Subcutaneous abdominal adipose tissue (tissue), 5 donors: Measurements from ENCODE around the gene PPP3CB.

Experiments used
- H3K27ac ChIP-seq: one replicate; pipeline ENCODE4 v1.7.0; 2013; ENCODE audit warnings: low read depth, mild to moderate bottlenecking, inconsistent platforms, low read length, moderate library complexity
- H3K27me3 ChIP-seq, 5 donors: one replicate each; pipeline ENCODE4 v1.7.0; 2013; ENCODE audit warnings: low read length in 5 of 5, inconsistent platforms in 1 of 5; ENCODE audit not compliant: control insufficient read depth in 5 of 5, insufficient read depth in 4 of 5
- H3K36me3 ChIP-seq, 5 donors: one replicate each; pipeline ENCODE4 v1.7.0; 2013; ENCODE audit warnings: low read length in 5 of 5; ENCODE audit not compliant: control insufficient read depth in 5 of 5, insufficient read depth in 5 of 5
- H3K4me1 ChIP-seq, 5 donors: one replicate each; pipeline ENCODE4 v1.7.0; 2013; ENCODE audit warnings: low read length in 5 of 5, mild to moderate bottlenecking in 3 of 5, moderate library complexity in 1 of 5; ENCODE audit not compliant: control insufficient read depth in 5 of 5, insufficient read depth in 5 of 5
- H3K4me3 ChIP-seq, 5 donors: one replicate each; pipeline ENCODE4 v1.7.0; 2013; ENCODE audit warnings: low read length in 5 of 5, low read depth in 1 of 5
- H3K9ac ChIP-seq, 5 donors: one replicate each; pipeline ENCODE4 v1.7.0; 2013; ENCODE audit warnings: low read length in 5 of 5, mild to moderate bottlenecking in 4 of 5, moderate library complexity in 3 of 5
- H3K9me3 ChIP-seq, 5 donors: one replicate each; pipeline ENCODE4 v1.7.0; 2013; ENCODE audit warnings: low read length in 5 of 5; ENCODE audit not compliant: control insufficient read depth in 5 of 5
- donor health status: healthy.
- donor health status: healthy.
- donor health status: healthy.
- donor health status: healthy.
- donor health status: healthy.

PPP3CB gene

GRCh38 chr10:73493781-73494180 is 2.0 kb downstream of the PPP3CB start:
- Histone ChIP-seq H3K27me3 (no peaks in the 10 kb centered on the region), H3K4me1 (peaks cover 0 to 45% (median 39%) of the 10 kb centered on the region in 5 donors), H3K4me3 (peak overlapping the region in 2 of 5 donors; percentile 55 to 86), H3K36me3 (peaks cover 0 to 4% (median under 1%) of the 10 kb centered on the region in 5 donors), H3K9me3 (no peaks in the 10 kb centered on the region), H3K9ac (peak overlapping the region in 3 of 5 donors; percentile 46 to 60 (median 47)), H3K27ac (peak overlapping the region; percentile 100)

- peaks cover 0 to 6% (median 3%) of the 10 kb centered on the region in 5 donors for H3K36me3 ChIP-seq
- peaks cover 0 to 7% (median 3%) of the 10 kb centered on the region in 5 donors for H3K4me1 ChIP-seq
- no peak overlapping the region for H3K9ac ChIP-seq
- H3K4me3 ChIP-seq = no peak overlapping the region
- H3K27ac ChIP-seq = no peak overlapping the region
- no peaks in the 10 kb centered on the region for H3K27me3 ChIP-seq
- no peaks in the 10 kb centered on the region for H3K9me3 ChIP-seq
These were observed 9.2 kb downstream of the PPP3CB start for GRCh38 chr10:73486601-73487000.

GRCh38 chr10:73485320-73485719 is 10.5 kb downstream of the PPP3CB start:
- Histone ChIP-seq H3K4me3 (no peak overlapping the region), H3K27me3 (no peaks in the 10 kb centered on the region), H3K27ac (no peak overlapping the region), H3K36me3 (peaks cover 0 to 6% (median 3%) of the 10 kb centered on the region in 5 donors), H3K9ac (no peak overlapping the region), H3K4me1 (peaks cover 0 to 3% (median 0%) of the 10 kb centered on the region in 5 donors), H3K9me3 (no peaks in the 10 kb centered on the region)

- Histone ChIP-seq H3K4me3 (no peak overlapping the region), H3K36me3 (peaks cover 33 to 46% (median 36%) of the 10 kb centered on the region in 5 donors), H3K27ac (no peak overlapping the region), H3K27me3 (no peaks in the 10 kb centered on the region), H3K9me3 (no peaks in the 10 kb centered on the region), H3K9ac (no peak overlapping the region), H3K4me1 (no peaks in the 10 kb centered on the region)
These were observed 15.7 kb downstream of the PPP3CB start for GRCh38 chr10:73480158-73480557.

- Histone ChIP-seq H3K4me1 (no peaks in the 10 kb centered on the region), H3K9ac (no peak overlapping the region), H3K9me3 (no peaks in the 10 kb centered on the region), H3K27me3 (no peaks in the 10 kb centered on the region), H3K4me3 (no peak overlapping the region), H3K27ac (no peak overlapping the region), H3K36me3 (peaks cover 39 to 52% (median 45%) of the 10 kb centered on the region in 5 donors)
These were observed 17.2 kb downstream of the PPP3CB start for GRCh38 chr10:73478636-73479035.

- H3K4me3 ChIP-seq = no peak overlapping the region
- no peaks in the 10 kb centered on the region for H3K9me3 ChIP-seq
- no peaks in the 10 kb centered on the region for H3K4me1 ChIP-seq
- H3K9ac ChIP-seq = no peak overlapping the region
- no peak overlapping the region for H3K27ac ChIP-seq
- no peaks in the 10 kb centered on the region for H3K27me3 ChIP-seq
- peaks cover 37 to 80% (median 73%) of the 10 kb centered on the region in 5 donors for H3K36me3 ChIP-seq
These were observed 24.6 kb downstream of the PPP3CB start for GRCh38 chr10:73471226-73471625.

- peaks cover 35 to 81% (median 72%) of the 10 kb centered on the region in 5 donors for H3K36me3 ChIP-seq
These were observed 26.2 kb downstream of the PPP3CB start for GRCh38 chr10:73469579-73469978.

GRCh38 chr10:73467206-73467605 is 28.6 kb downstream of the PPP3CB start:
- no peaks in the 10 kb centered on the region for H3K27me3 ChIP-seq
- no peaks in the 10 kb centered on the region for H3K4me1 ChIP-seq
- no peak overlapping the region for H3K9ac ChIP-seq
- peaks cover 41 to 73% (median 64%) of the 10 kb centered on the region in 5 donors for H3K36me3 ChIP-seq
- H3K27ac ChIP-seq = no peak overlapping the region
- H3K4me3 ChIP-seq = no peak overlapping the region
- H3K9me3 ChIP-seq = no peaks in the 10 kb centered on the region

More at GRCh38 chr10:73469579-73469978, 26.2 kb downstream of the PPP3CB start:
- no peaks in the 10 kb centered on the region for H3K9me3 ChIP-seq
- H3K27me3 ChIP-seq = no peaks in the 10 kb centered on the region
- H3K27ac ChIP-seq = no peak overlapping the region
- H3K9ac ChIP-seq = no peak overlapping the region
- no peaks in the 10 kb centered on the region for H3K4me1 ChIP-seq
- no peak overlapping the region for H3K4me3 ChIP-seq

GRCh38 chr10:73465978-73466726 is 29.7 kb downstream of the PPP3CB start:
- Histone ChIP-seq H3K9ac (no peak overlapping the region), H3K27me3 (no peaks in the 10 kb centered on the region), H3K4me3 (no peak overlapping the region), H3K27ac (no peak overlapping the region), H3K9me3 (no peaks in the 10 kb centered on the region), H3K4me1 (no peaks in the 10 kb centered on the region), H3K36me3 (peaks cover 40 to 73% (median 62%) of the 10 kb centered on the region in 5 donors)

- no peak overlapping the region for H3K27ac ChIP-seq
- peaks cover 22 to 52% (median 29%) of the 10 kb centered on the region in 5 donors for H3K36me3 ChIP-seq
These were observed 34.9 kb downstream of the PPP3CB start for GRCh38 chr10:73460897-73461296.

More at GRCh38 chr10:73460897-73461296, 34.9 kb downstream of the PPP3CB start:
- H3K9ac ChIP-seq = no peak overlapping the region
- H3K27me3 ChIP-seq = no peaks in the 10 kb centered on the region
- no peaks in the 10 kb centered on the region for H3K4me1 ChIP-seq
- no peaks in the 10 kb centered on the region for H3K9me3 ChIP-seq
- no peak overlapping the region for H3K4me3 ChIP-seq
